Epithelial cell of proximal tubule (primary cell): ENCODE data around the gene ITGAL. TPM values are rescaled to one million over a fixed set of nuclear protein-coding genes. Genes with fewer than 3 reads are reported as not detected.

ENCODE experiments used
- DNase-seq: peaks from one replicate; pipeline ENCODE4 v3.0.0-alpha.2; 2011; ENCODE audit warnings: low read depth
- H3K4me3 ChIP-seq: 2 replicates; pipeline ENCODE4 v1.5.1; 2011; ENCODE audit warnings: low read depth, mild to moderate bottlenecking, low read length
- CTCF ChIP-seq: conservative IDR thresholded peaks from 2 replicates; pipeline ENCODE4 v1.5.1; 2012; ENCODE audit warnings: low read depth, mild to moderate bottlenecking, low read length
- total RNA-seq: library from RNA; depleted of rRNA; stranded (reverse); fragments of >200 nt; gene quantifications from 2 replicates; pipeline ENCODE4 v1.2.3, GENCODE V29; 2015

The ITGAL gene
- total RNA-seq, 1 donor from 2014 or later, result not detected

GRCh38 chr16:30567160-30567990 is 94.8 kb downstream of the ITGAL start:
- no peak for DNase-seq

GRCh38 chr16:30567991-30568638 is 95.6 kb downstream of the ITGAL start:
- no peak overlapping the region for H3K4me3 ChIP-seq
- DNase-seq, result no peak
- no peak for TF ChIP-seq CTCF

More at GRCh38 chr16:30567160-30567990, 94.8 kb downstream of the ITGAL start:
- H3K4me3 ChIP-seq, result no peak overlapping the region
- TF ChIP-seq CTCF, result no peak

- no peak for TF ChIP-seq CTCF
- DNase-seq, result no peak
- no peak overlapping the region for H3K4me3 ChIP-seq
These were observed 96.7 kb downstream of the ITGAL start for GRCh38 chr16:30569281-30569680.

- no peak for DNase-seq
These were observed 97.4 kb downstream of the ITGAL start for GRCh38 chr16:30569746-30570635.

GRCh38 chr16:30570636-30571444 is 98.3 kb downstream of the ITGAL start:
- peak overlapping the region; percentile 86 for H3K4me3 ChIP-seq
- no peak for DNase-seq
- TF ChIP-seq CTCF, result no peak

More at GRCh38 chr16:30569746-30570635, 97.4 kb downstream of the ITGAL start:
- TF ChIP-seq CTCF, result no peak
- peak overlapping the region; percentile 86 for H3K4me3 ChIP-seq
